HG03378 (cell line): ENCODE data around the gene LRRC10B.

Experiments used
- ATAC-seq: cut with Tn5 transposase; IDR thresholded peaks from one replicate; pipeline ENCODE4 v1.9.1; 2021; ENCODE audit warnings: mild to moderate bottlenecking, moderate library complexity; ENCODE audit not compliant: unreplicated experiment

LRRC10B gene

GRCh38 chr11:61528114-61528513, 19.6 kb downstream of the LRRC10B start:
- no peak for ATAC-seq

GRCh38 chr11:61529537-61530225, 21.1 kb downstream of the LRRC10B start:
- ATAC-seq: no peak

GRCh38 chr11:61531044-61531443, 22.5 kb downstream of the LRRC10B start:
- ATAC-seq: no peak

GRCh38 chr11:61532134-61533038, 23.8 kb downstream of the LRRC10B start:
- ATAC-seq: no peak

GRCh38 chr11:61533039-61533375, 24.5 kb downstream of the LRRC10B start:
- no peak for ATAC-seq

GRCh38 chr11:61533401-61533800, 24.9 kb downstream of the LRRC10B start:
- ATAC-seq: no peak

- ATAC-seq: no peak
These were observed 25.7 kb downstream of the LRRC10B start for GRCh38 chr11:61534025-61534932.

- ATAC-seq: no peak
These were observed 26.6 kb downstream of the LRRC10B start for GRCh38 chr11:61534933-61535839.

GRCh38 chr11:61535998-61536675, 27.6 kb downstream of the LRRC10B start:
- ATAC-seq: no peak

GRCh38 chr11:61536676-61537270, 28.2 kb downstream of the LRRC10B start:
- ATAC-seq: no peak

- no peak for ATAC-seq
These were observed 28.8 kb downstream of the LRRC10B start for GRCh38 chr11:61537326-61537725.

GRCh38 chr11:61538636-61538961, 30.1 kb downstream of the LRRC10B start:
- no peak for ATAC-seq

GRCh38 chr11:61539006-61539405, 30.5 kb downstream of the LRRC10B start:
- no peak for ATAC-seq

- no peak for ATAC-seq
These were observed 31.3 kb downstream of the LRRC10B start for GRCh38 chr11:61539831-61540357.

- no peak for ATAC-seq
These were observed 32.0 kb downstream of the LRRC10B start for GRCh38 chr11:61540528-61540927.

GRCh38 chr11:61541598-61541997, 33.0 kb downstream of the LRRC10B start:
- no peak for ATAC-seq

GRCh38 chr11:61542024-61542461, 33.5 kb downstream of the LRRC10B start:
- no peak for ATAC-seq

- no peak for ATAC-seq
These were observed 34.2 kb downstream of the LRRC10B start for GRCh38 chr11:61542705-61543104.
